ENCODE results near the gene LRRK2.

The LRRK2 gene

GRCh38 chr12:40224439-40225291 lies at the start of gene LRRK2:
Gene LRRK2 (plus strand): TSS chr12:40224997. CDS start chr12:40225132, 135 bp downstream.
- POLR2A ChIA-PET = interaction anchor here (0.5 to 1.1 kb wide), 4 partner anchors 8 to 661 kb away, joined by 3 read pairs; no protein-coding TSS in a partner anchor
- H3K4me1 ChIP-seq (ENCODE audit: control insufficient read depth, insufficient read depth, low read length) = peaks cover 15% of the 10 kb centered on the region; the same call in 1 of the 2 replicates
- H3K36me3 ChIP-seq (ENCODE audit: control insufficient read depth in 2 of 2, insufficient read depth in 1 of 2, low read length in 2 of 2) = no peaks in the 10 kb centered on the region
- H3K9me3 ChIP-seq (ENCODE audit: control insufficient read depth, insufficient read depth, low read depth, low read length) = no peaks in the 10 kb centered on the region
- peak within 1 kb of the TSS; percentile 88 for H3K27ac ChIP-seq (ENCODE audit: extremely low read depth, low read depth, low read length)
- CTCF ChIA-PET = interaction anchor here (0.7 kb wide), 3 partner anchors 46 to 234 kb away, joined by 3 read pairs; no protein-coding TSS in a partner anchor
- H3K4me3 ChIP-seq (ENCODE audit: low read depth, low read length) = peak within 1 kb of the TSS; percentile 56
- TF ChIP-seq SP2 (tag by site-specific recombination; IDR thresholded peaks at IDR 0.05) = peak; percentile 29; the same call in 1 of the 2 replicates
- TF ChIP-seq, protein P1, sequence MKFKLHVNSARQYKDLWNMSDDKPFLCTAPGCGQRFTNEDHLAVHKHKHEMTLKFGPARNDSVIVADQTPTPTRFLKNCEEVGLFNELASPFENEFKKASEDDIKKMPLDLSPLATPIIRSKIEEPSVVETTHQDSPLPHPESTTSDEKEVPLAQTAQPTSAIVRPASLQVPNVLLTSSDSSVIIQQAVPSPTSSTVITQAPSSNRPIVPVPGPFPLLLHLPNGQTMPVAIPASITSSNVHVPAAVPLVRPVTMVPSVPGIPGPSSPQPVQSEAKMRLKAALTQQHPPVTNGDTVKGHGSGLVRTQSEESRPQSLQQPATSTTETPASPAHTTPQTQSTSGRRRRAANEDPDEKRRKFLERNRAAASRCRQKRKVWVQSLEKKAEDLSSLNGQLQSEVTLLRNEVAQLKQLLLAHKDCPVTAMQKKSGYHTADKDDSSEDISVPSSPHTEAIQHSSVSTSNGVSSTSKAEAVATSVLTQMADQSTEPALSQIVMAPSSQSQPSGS (tag by site-specific recombination; IDR thresholded peaks at IDR 0.05; ENCODE audit: low read depth) = no peak
- TF ChIP-seq MEIS1 (CRISPR knock-in tag; IDR thresholded peaks at IDR 0.05; ENCODE audit: borderline replicate concordance) = no peak
- TF ChIP-seq, protein P2, sequence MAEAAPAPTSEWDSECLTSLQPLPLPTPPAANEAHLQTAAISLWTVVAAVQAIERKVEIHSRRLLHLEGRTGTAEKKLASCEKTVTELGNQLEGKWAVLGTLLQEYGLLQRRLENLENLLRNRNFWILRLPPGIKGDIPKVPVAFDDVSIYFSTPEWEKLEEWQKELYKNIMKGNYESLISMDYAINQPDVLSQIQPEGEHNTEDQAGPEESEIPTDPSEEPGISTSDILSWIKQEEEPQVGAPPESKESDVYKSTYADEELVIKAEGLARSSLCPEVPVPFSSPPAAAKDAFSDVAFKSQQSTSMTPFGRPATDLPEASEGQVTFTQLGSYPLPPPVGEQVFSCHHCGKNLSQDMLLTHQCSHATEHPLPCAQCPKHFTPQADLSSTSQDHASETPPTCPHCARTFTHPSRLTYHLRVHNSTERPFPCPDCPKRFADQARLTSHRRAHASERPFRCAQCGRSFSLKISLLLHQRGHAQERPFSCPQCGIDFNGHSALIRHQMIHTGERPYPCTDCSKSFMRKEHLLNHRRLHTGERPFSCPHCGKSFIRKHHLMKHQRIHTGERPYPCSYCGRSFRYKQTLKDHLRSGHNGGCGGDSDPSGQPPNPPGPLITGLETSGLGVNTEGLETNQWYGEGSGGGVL (tag by site-specific recombination; IDR thresholded peaks at IDR 0.05) = peak; percentile 69
- TF ChIP-seq ZNF184 (tag by site-specific recombination; IDR thresholded peaks at IDR 0.05) = no peak
- TF ChIP-seq ZNF776 (tag by site-specific recombination; IDR thresholded peaks at IDR 0.05; ENCODE audit: borderline replicate concordance) = no peak
- TF ChIP-seq SALL2 (tag by site-specific recombination; IDR thresholded peaks at IDR 0.05; ENCODE audit: borderline replicate concordance) = no peak
- TF ChIP-seq ZNF623 (tag by site-specific recombination; IDR thresholded peaks at IDR 0.05) = no peak
- no peak for TF ChIP-seq ZNF677 (tag by site-specific recombination; IDR thresholded peaks at IDR 0.05)
- no peak for TF ChIP-seq KLF17 (tag by site-specific recombination; IDR thresholded peaks at IDR 0.05)
- peak; percentile 31; the same call in 1 of the 2 replicates for TF ChIP-seq PRDM4 (tag by site-specific recombination; IDR thresholded peaks at IDR 0.05)
- TF ChIP-seq ZFP69B (tag by site-specific recombination; IDR thresholded peaks at IDR 0.05) = peak; percentile 65
- no peak for TF ChIP-seq ZNF521 (tag by site-specific recombination; IDR thresholded peaks at IDR 0.05)
- TF ChIP-seq, protein P3, sequence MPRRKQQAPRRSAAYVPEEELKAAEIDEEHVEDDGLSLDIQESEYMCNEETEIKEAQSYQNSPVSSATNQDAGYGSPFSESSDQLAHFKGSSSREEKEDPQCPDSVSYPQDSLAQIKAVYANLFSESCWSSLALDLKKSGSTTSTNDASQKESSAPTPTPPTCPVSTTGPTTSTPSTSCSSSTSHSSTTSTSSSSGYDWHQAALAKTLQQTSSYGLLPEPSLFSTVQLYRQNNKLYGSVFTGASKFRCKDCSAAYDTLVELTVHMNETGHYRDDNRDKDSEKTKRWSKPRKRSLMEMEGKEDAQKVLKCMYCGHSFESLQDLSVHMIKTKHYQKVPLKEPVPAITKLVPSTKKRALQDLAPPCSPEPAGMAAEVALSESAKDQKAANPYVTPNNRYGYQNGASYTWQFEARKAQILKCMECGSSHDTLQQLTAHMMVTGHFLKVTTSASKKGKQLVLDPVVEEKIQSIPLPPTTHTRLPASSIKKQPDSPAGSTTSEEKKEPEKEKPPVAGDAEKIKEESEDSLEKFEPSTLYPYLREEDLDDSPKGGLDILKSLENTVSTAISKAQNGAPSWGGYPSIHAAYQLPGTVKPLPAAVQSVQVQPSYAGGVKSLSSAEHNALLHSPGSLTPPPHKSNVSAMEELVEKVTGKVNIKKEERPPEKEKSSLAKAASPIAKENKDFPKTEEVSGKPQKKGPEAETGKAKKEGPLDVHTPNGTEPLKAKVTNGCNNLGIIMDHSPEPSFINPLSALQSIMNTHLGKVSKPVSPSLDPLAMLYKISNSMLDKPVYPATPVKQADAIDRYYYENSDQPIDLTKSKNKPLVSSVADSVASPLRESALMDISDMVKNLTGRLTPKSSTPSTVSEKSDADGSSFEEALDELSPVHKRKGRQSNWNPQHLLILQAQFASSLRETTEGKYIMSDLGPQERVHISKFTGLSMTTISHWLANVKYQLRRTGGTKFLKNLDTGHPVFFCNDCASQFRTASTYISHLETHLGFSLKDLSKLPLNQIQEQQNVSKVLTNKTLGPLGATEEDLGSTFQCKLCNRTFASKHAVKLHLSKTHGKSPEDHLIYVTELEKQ (tag by site-specific recombination; IDR thresholded peaks at IDR 0.05; ENCODE audit: borderline replicate concordance) = no peak
- no peak for TF ChIP-seq ZNF654 (tag by site-specific recombination; IDR thresholded peaks at IDR 0.05; ENCODE audit: low read depth)
- TF ChIP-seq HOXD13 (CRISPR knock-in tag; IDR thresholded peaks at IDR 0.05; ENCODE audit: borderline replicate concordance) = no peak
- peak; percentile 74; the same call in 1 of the 2 replicates for TF ChIP-seq HIC1 (tag by site-specific recombination; IDR thresholded peaks at IDR 0.05)
- peak; percentile 89 for TF ChIP-seq ZXDB (tag by site-specific recombination; IDR thresholded peaks at IDR 0.05)
- TF ChIP-seq ZFP3 (tag by site-specific recombination; IDR thresholded peaks at IDR 0.05; ENCODE audit: low read depth) = no peak
- TF ChIP-seq ZNF248 (tag by site-specific recombination; IDR thresholded peaks at IDR 0.05) = no peak
- TF ChIP-seq ZFHX2 (tag by site-specific recombination; conservative IDR thresholded peaks at IDR 0.05) = peak; percentile 96
- TF ChIP-seq ZSCAN23 (tag by site-specific recombination; IDR thresholded peaks at IDR 0.05) = no peak
- no peak for TF ChIP-seq ZNF473 (tag by site-specific recombination; IDR thresholded peaks at IDR 0.05)
- peak; percentile 95 for TF ChIP-seq ZIC2 (tag by site-specific recombination; IDR thresholded peaks at IDR 0.05)
